Measurements from ENCODE around the gene LAMA2. TPM values are rescaled to one million over a fixed set of nuclear protein-coding genes. Genes with fewer than 3 reads are reported as not detected.

The LAMA2 gene
- total and polyA plus RNA-seq, 5 donors: 28.7 to 176 (median 134) TPM

DNA sequence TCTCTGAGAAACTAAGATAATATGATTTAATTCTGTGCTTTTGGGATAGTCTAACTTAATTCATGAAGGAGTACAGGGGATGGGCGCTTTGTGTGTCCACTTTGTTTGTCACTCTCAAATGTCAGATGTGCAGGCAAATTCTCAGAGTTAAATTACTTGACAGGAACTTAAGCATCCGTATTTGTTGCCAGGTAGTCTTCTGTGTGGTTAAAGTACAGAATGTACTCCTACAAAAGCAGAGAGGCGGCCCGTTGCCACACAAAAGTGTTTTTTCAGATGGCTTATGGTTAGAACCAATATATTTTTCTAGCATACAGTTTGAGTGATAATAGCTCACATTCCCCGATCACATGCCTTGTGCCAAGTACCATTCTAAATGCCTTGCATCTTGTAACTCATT lies 234.4 kb downstream of the LAMA2 start:
- Histone ChIP-seq H3K4me1 (ENCODE audit: control insufficient read depth, insufficient read depth, low read length) (peaks cover 2% of the 10 kb centered on the region), H3K9me3 (ENCODE audit: control insufficient read depth, low read length) (no peaks in the 10 kb centered on the region), H3K4me3 (ENCODE audit: low read length) (no peak overlapping the region), H3K27me3 (ENCODE audit: control insufficient read depth, insufficient read depth) (no peaks in the 10 kb centered on the region), H3K27ac (ENCODE audit: low read length) (no peak overlapping the region)
- DNase-seq (no peak), ATAC-seq (no peak)
- WGBS: 72% methylated on average over 5 of the region's 5 CpGs
- intact Hi-C loops (cut with DNase I): no loop called here

- no peak overlapping the region for H3K4me3 ChIP-seq (ENCODE audit: low read length)
- intact Hi-C loops (cut with DNase I): no loop called here
- no peaks in the 10 kb centered on the region for H3K27me3 ChIP-seq (ENCODE audit: control insufficient read depth, insufficient read depth)
- peak; percentile 63 to 70 for ATAC-seq
- no peak overlapping the region for H3K27ac ChIP-seq (ENCODE audit: low read length)
- H3K9me3 ChIP-seq (ENCODE audit: control insufficient read depth, low read length): no peaks in the 10 kb centered on the region
- 60% methylated on average over 3 of the region's 3 CpGs for WGBS
- no peaks in the 10 kb centered on the region for H3K4me1 ChIP-seq (ENCODE audit: control insufficient read depth, insufficient read depth, low read length)
- no peak for DNase-seq
Observed at GRCh38 chr6:129120856-129121638, 238.1 kb downstream of the LAMA2 start.

- whole genome bisulfite sequencing: 98% methylated on average over 1 of the region's 1 CpG
- Histone ChIP-seq H3K4me1 (ENCODE audit: control insufficient read depth, insufficient read depth, low read length) (peaks cover 3% of the 10 kb centered on the region), H3K4me3 (ENCODE audit: low read length) (no peak overlapping the region), H3K27ac (ENCODE audit: low read length) (no peak overlapping the region), H3K27me3 (ENCODE audit: control insufficient read depth, insufficient read depth) (no peaks in the 10 kb centered on the region), H3K9me3 (ENCODE audit: control insufficient read depth, low read length) (no peaks in the 10 kb centered on the region)
- DNase-seq (no peak), ATAC-seq (peak in 1 of 2 donors; percentile 30)
- intact Hi-C loops (cut with DNase I): no loop called here
Observed at GRCh38 chr6:129124347-129124746, 241.4 kb downstream of the LAMA2 start.

GRCh38 chr6:129130106-129130505 lies 247.2 kb downstream of the LAMA2 start:
- Histone ChIP-seq H3K4me1 (ENCODE audit: control insufficient read depth, insufficient read depth, low read length) (peaks cover 13% of the 10 kb centered on the region), H3K27me3 (ENCODE audit: control insufficient read depth, insufficient read depth) (no peaks in the 10 kb centered on the region), H3K4me3 (ENCODE audit: low read length) (no peak overlapping the region), H3K9me3 (ENCODE audit: control insufficient read depth, low read length) (no peaks in the 10 kb centered on the region), H3K27ac (ENCODE audit: low read length) (peak overlapping the region; percentile 88)
- DNase-seq (no peak), ATAC-seq (no peak)
- intact Hi-C loops (cut with DNase I): no loop called here

- intact Hi-C loops (cut with DNase I): no loop called here
- WGBS: 40% methylated on average over 3 of the region's 3 CpGs
Observed at GRCh38 chr6:129130959-129131681, 248.2 kb downstream of the LAMA2 start.

GRCh38 chr6:129133770-129134192 lies 250.8 kb downstream of the LAMA2 start:
- Histone ChIP-seq H3K4me3 (ENCODE audit: low read length) (no peak overlapping the region), H3K27me3 (ENCODE audit: control insufficient read depth, insufficient read depth) (no peaks in the 10 kb centered on the region), H3K9me3 (ENCODE audit: control insufficient read depth, low read length) (no peaks in the 10 kb centered on the region), H3K4me1 (ENCODE audit: control insufficient read depth, insufficient read depth, low read length) (peaks cover 11% of the 10 kb centered on the region), H3K27ac (ENCODE audit: low read length) (no peak overlapping the region)
- 14% methylated on average over 5 of the region's 5 CpGs for WGBS
- DNase-seq (peak in 2 of 3 donors; percentile 36 to 50), ATAC-seq (peak; percentile 75 to 89)
- intact Hi-C loops (cut with DNase I): no loop called here

More at GRCh38 chr6:129130959-129131681, 248.2 kb downstream of the LAMA2 start:
- ATAC-seq (peak; percentile 73 to 93), DNase-seq (peak; percentile 67 to 87 (median 68))
- Histone ChIP-seq H3K27ac (ENCODE audit: low read length) (no peak overlapping the region), H3K9me3 (ENCODE audit: control insufficient read depth, low read length) (no peaks in the 10 kb centered on the region), H3K4me3 (ENCODE audit: low read length) (no peak overlapping the region), H3K4me1 (ENCODE audit: control insufficient read depth, insufficient read depth, low read length) (peaks cover 13% of the 10 kb centered on the region), H3K27me3 (ENCODE audit: control insufficient read depth, insufficient read depth) (no peaks in the 10 kb centered on the region)

DNA sequence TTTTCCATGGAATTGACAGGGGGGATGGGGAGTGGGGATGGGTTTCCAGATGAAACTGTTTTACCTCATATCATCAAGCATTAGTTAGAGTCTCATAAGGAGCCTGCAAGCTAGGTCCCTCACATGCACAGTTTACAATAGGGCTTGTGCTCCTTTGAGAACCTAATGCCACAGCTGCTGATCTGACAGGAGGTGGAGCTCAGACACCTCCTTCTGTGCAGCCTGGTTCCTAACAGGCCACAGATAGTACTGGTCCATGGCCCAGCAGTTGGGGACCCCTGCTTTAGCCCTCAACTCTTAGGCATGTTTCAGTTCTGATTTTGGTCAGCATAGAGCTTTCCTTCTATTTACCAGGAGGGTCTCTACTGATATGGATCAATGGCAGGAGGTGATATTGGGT lies 251.6 kb downstream of the LAMA2 start:
- Histone ChIP-seq H3K4me1 (ENCODE audit: control insufficient read depth, insufficient read depth, low read length) (peaks cover 16% of the 10 kb centered on the region), H3K27me3 (ENCODE audit: control insufficient read depth, insufficient read depth) (no peaks in the 10 kb centered on the region), H3K9me3 (ENCODE audit: control insufficient read depth, low read length) (no peaks in the 10 kb centered on the region), H3K27ac (ENCODE audit: low read length) (peak overlapping the region; percentile 92), H3K4me3 (ENCODE audit: low read length) (no peak overlapping the region)
- DNase-seq (peak in 1 of 3 donors; percentile 62), ATAC-seq (peak; percentile 37 to 51)
- intact Hi-C loops (cut with DNase I): no loop called here

DNA sequence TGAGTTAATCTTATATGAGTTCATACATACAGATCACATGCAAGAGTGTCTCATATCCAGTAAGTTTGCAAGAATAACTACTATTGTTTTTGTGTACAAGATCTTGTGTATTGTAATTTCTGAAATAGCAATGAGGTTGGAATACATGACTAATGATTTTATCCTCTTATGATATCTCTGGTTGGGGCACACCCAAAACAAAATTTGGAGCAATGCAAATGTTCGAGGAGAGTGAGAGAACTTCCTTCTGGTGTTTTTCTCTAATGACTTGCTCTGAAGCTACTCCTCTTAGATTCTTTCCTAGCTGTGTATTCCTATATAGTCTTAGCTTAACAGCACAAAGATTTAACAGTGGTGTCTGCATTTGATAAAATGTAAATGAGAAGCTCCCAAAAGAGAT lies 252.5 kb downstream of the LAMA2 start:
- DNase-seq (no peak), ATAC-seq (peak in 1 of 2 donors; percentile 3)
- WGBS: 21% methylated on average over 1 of the region's 1 CpG
- intact Hi-C loops (cut with DNase I): no loop called here
- Histone ChIP-seq H3K4me1 (ENCODE audit: control insufficient read depth, insufficient read depth, low read length) (peaks cover 13% of the 10 kb centered on the region), H3K27me3 (ENCODE audit: control insufficient read depth, insufficient read depth) (no peaks in the 10 kb centered on the region), H3K27ac (ENCODE audit: low read length) (no peak overlapping the region), H3K9me3 (ENCODE audit: control insufficient read depth, low read length) (no peaks in the 10 kb centered on the region), H3K4me3 (ENCODE audit: low read length) (no peak overlapping the region)

DNA sequence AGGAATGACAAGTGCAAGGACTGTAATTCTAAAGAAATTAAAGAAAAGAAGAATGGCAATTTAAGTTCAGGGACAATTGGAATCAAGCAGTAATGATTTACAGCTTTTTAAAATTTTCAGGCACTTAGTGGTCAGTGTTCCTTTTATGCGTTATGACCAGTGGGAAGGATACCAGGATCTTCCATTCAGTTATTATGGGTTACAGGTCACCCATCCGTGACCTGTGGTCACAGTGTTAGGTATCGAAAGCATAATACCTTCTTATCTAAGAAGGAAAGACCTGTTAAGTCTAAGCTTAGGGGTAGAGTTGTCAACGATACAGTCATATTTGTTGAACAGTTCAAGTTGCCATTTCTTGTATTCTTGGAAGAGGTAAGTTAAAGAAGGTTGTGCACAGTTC lies 253.8 kb downstream of the LAMA2 start:
- Histone ChIP-seq H3K27me3 (ENCODE audit: control insufficient read depth, insufficient read depth) (no peaks in the 10 kb centered on the region), H3K9me3 (ENCODE audit: control insufficient read depth, low read length) (no peaks in the 10 kb centered on the region), H3K4me1 (ENCODE audit: control insufficient read depth, insufficient read depth, low read length) (peaks cover 13% of the 10 kb centered on the region), H3K4me3 (ENCODE audit: low read length) (no peak overlapping the region), H3K27ac (ENCODE audit: low read length) (no peak overlapping the region)
- intact Hi-C loops (cut with DNase I): no loop called here
- DNase-seq: no peak
- no peak for ATAC-seq
- WGBS: 90% methylated on average over 4 of the region's 4 CpGs

DNA sequence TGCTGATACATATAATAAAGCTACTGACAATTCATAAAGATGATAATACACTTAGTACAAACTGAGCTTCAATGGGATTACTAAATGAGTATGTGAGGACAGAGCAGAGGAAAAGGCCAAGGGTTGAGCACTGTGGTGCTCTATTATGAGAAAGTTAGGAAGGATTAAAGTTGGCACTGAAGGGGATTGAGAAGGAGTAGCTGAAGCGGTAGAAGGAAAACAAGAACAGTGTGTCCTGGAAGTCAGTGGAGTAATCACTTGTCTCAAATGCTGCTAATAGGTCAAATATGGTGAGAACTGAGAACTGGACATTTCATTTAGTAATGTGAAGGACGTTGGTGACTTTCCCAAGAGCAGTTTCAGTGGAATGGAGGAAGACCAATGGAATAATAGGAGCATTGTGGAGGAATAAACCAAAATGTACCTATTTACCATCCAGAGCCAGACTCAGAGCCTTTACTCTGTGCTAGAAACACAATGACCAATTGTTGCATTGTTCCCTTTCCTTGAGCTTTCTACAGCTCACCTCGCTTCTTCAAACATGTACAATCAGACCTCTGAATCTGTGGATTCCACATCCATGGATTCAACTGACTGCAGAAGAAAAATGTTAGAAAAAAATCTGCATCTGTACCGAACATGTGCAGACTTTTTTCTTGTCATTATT lies 255.9 kb downstream of the LAMA2 start:
- WGBS: 66% methylated on average over 4 of the region's 4 CpGs
- intact Hi-C loops (cut with DNase I): no loop called here

DNA sequence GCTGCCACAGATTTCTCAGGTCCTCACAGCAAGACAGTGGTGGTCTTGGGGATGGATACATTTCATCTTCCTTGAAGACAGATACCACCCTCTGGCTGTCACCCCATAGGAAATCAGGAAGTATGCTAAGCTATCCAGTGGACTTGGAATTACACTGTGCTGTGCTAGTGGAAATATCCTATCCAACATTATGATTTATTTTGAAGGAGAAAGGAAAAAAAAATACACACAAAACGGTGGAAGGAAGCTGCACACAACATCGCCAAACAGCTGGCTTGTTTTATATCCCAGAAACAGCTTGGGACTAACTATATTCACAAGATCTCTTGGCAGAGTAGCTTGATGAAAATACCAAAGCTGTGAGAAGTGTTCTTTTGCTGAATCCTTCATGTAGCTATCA lies 257.6 kb downstream of the LAMA2 start:
- DNase-seq (peak in 1 of 3 donors; percentile 68), ATAC-seq (peak; percentile 43 to 76)
- intact Hi-C loops (cut with DNase I): no loop called here
- Histone ChIP-seq H3K9me3 (ENCODE audit: control insufficient read depth, low read length) (no peaks in the 10 kb centered on the region), H3K27ac (ENCODE audit: low read length) (peak overlapping the region; percentile 83), H3K4me3 (ENCODE audit: low read length) (no peak overlapping the region), H3K27me3 (ENCODE audit: control insufficient read depth, insufficient read depth) (no peaks in the 10 kb centered on the region), H3K4me1 (ENCODE audit: control insufficient read depth, insufficient read depth, low read length) (peaks cover 8% of the 10 kb centered on the region)
- WGBS: 13% methylated on average over 2 of the region's 2 CpGs

More for the DNA sequence above, 255.9 kb downstream of the LAMA2 start:
- Histone ChIP-seq H3K4me3 (ENCODE audit: low read length) (no peak overlapping the region), H3K9me3 (ENCODE audit: control insufficient read depth, low read length) (no peaks in the 10 kb centered on the region), H3K27me3 (ENCODE audit: control insufficient read depth, insufficient read depth) (no peaks in the 10 kb centered on the region), H3K4me1 (ENCODE audit: control insufficient read depth, insufficient read depth, low read length) (peaks cover 12% of the 10 kb centered on the region), H3K27ac (ENCODE audit: low read length) (peak overlapping the region; percentile 90)
- ATAC-seq (peak; percentile 77 to 80), DNase-seq (no peak)

Data from right cardiac atrium (tissue), 5 donors.